HG03280 (cell line): ENCODE results near the gene C11orf86.
"Not testable (repeated sequence)": the region's sequence is repeated elsewhere in the genome, so short reads cannot be mapped to it uniquely, and the experiment has no call there.

ENCODE experiments used
- ATAC-seq: cut with Tn5 transposase; IDR thresholded peaks from one replicate; pipeline ENCODE4 v1.9.1; 2021; ENCODE audit warnings: mild to moderate bottlenecking, moderate library complexity; ENCODE audit not compliant: unreplicated experiment

The C11orf86 gene

GRCh38 chr11:66987924-66988637, 13.0 kb downstream of the C11orf86 start:
- no peak for ATAC-seq

- ATAC-seq, result not testable (repeated sequence)
Measured at GRCh38 chr11:66988741-66989140, 13.6 kb downstream of the C11orf86 start.

- ATAC-seq, result not testable (repeated sequence)
Measured at GRCh38 chr11:66989360-66989759, 14.3 kb downstream of the C11orf86 start.

- no peak for ATAC-seq
Measured at GRCh38 chr11:66992041-66992440, 16.9 kb downstream of the C11orf86 start.

- no peak for ATAC-seq
Measured at GRCh38 chr11:66996609-66997273, 21.6 kb downstream of the C11orf86 start.

- ATAC-seq, result no peak
Measured at GRCh38 chr11:66999555-66999954, 24.5 kb downstream of the C11orf86 start.

- ATAC-seq, result no peak
Measured at GRCh38 chr11:67001332-67001731, 26.2 kb downstream of the C11orf86 start.

- ATAC-seq, result no peak
Measured at GRCh38 chr11:67002297-67002913, 27.3 kb downstream of the C11orf86 start.

GRCh38 chr11:67002921-67003411, 27.9 kb downstream of the C11orf86 start:
- ATAC-seq, result no peak

GRCh38 chr11:67005200-67005599, 30.1 kb downstream of the C11orf86 start:
- ATAC-seq, result not testable (repeated sequence)

GRCh38 chr11:67006029-67006884, 31.2 kb downstream of the C11orf86 start:
- ATAC-seq, result no peak

- ATAC-seq, result no peak
Measured at GRCh38 chr11:67007126-67007525, 32.0 kb downstream of the C11orf86 start.

- no peak for ATAC-seq
Measured at GRCh38 chr11:67010296-67010905, 35.3 kb downstream of the C11orf86 start.

- ATAC-seq, result no peak
Measured at GRCh38 chr11:67013511-67014045, 38.5 kb downstream of the C11orf86 start.

GRCh38 chr11:67014343-67014742, 39.2 kb downstream of the C11orf86 start:
- no peak for ATAC-seq

- no peak for ATAC-seq
Measured at GRCh38 chr11:67015048-67015447, 39.9 kb downstream of the C11orf86 start.

- ATAC-seq, result no peak
Measured at GRCh38 chr11:67016550-67016949, 41.4 kb downstream of the C11orf86 start.

- ATAC-seq, result no peak
Measured at GRCh38 chr11:67020949-67021348, 45.8 kb downstream of the C11orf86 start.

GRCh38 chr11:67022341-67022933, 47.3 kb downstream of the C11orf86 start:
- no peak for ATAC-seq
